Measurements from ENCODE around the gene C1orf105.
"Not testable (repeated sequence)": the region's sequence is repeated elsewhere in the genome, so short reads cannot be mapped to it uniquely, and the experiment has no call there.

C1orf105 gene

DNA sequence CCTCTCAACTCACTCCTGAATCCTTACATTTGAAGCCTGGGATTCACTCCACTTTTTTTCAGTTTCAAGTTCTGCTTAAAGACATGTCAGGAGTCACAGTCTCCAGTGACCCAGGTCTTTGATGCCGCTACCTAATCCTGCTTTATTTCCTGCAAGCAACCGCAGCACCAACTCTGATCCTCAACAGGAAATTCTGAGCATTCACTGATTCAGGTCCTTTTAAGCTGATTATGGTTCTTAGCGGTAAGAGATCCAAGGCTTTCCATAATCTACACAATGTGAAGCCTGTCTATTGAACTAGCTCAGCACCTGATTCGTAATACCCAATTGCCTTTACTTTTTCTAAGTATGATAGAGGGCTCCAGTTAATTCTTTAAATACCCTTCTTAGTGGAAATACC is 67.1 kb downstream of the C1orf105 start:
- DNase-seq (ENCODE audit: low read depth in 2 of 2) = no peak

DNA sequence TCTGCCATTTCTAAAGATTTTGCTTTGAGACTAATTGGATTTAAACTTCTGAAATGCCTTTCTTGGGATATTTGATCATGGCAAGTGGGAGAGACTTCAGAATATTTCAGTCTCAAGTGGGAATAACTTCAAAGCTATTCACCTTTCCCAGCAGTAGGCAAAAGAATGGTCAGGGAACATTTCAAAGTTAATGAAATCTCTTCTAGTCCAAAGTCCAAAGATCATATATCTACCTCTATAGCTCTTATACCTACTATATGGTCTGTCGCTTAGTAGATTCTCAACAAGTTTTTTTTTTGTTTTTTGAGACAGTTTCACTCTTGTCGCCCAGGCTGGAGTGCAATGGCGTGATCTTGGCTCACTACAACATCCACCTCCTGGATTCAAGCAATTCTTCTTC is 67.9 kb downstream of the C1orf105 start:
- DNase-seq (ENCODE audit: low read depth in 2 of 2) = no peak

DNA sequence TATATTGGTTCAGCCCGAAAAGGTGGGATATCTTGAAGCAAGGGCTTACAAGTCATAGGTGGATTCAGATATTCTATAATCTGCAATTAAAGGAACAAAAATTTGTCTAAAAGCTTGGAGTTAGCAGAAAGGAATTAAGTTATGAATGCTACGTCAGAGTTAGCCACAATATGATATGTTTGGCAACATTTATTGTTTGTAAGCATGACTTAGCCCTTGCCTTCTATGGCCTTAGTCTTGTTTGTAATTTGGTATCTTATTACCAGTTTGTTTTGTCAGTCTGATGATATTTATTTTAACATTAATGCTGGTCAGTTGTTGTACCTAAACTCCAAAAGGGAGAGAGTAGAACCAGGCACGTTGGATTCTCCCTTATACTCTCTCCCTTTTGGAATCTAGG is 69.4 kb downstream of the C1orf105 start:
- no peak for DNase-seq (ENCODE audit: low read depth in 2 of 2)

DNA sequence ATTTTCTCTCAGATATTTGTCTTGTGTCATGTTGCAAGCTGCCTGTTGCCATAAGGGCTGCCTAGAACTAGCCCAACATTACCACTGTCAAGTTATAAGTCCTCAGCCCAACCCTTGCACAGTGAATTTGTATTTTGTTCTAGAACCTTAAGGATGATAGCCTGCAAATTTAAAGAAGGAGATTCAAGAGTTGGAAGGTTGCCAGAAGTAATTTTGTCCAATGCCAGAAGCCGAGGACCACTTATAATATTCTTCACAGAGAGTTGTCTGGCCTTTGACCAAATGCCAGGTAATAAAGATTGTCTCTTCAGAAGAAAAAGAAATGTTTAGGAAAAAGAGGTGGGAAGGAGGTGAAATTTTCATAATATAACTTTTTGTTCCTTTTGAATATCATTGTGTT is 71.9 kb downstream of the C1orf105 start:
- DNase-seq (ENCODE audit: low read depth in 2 of 2) = no peak

DNA sequence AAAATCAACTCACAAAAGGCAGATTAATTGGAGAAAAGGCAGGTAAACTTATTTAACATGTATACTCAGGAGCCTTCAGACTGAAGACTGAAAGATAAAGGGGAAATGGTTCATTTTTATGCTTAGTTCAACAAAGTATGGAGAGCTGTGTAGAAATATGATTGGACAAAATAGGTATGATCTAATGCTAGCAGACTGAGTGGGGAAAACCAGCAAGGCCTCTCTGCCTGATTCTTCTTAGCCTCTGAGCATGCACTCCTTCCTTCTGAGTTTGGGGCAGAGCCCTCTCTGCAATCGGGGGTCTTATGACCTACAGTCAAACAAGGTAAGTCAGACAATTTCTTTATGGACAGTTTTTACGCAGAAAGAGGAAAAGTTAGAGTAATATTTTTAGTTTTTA is 73.7 kb downstream of the C1orf105 start:
- DNase-seq (ENCODE audit: low read depth in 2 of 2) = no peak

DNA sequence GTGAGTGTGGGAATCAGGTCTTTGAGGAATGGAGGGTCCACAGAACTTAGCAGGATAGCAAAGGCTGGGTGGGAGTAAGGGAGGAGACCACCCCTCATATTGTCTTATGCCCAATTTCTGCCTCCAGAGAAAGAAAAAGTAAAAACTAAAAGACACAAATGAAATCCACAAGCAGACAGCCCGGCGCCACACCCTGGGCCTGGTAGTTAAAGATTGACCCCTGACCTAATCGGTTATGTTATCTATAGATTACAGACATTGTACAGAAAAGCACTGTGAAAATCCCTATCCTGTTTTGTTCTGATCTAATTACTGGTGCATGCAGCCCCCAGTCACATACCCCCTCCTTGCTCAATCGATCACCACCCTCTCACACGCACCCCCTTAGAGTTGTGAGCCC is 75.6 kb downstream of the C1orf105 start:
- DNase-seq (ENCODE audit: low read depth in 2 of 2) = not testable (repeated sequence)

DNA sequence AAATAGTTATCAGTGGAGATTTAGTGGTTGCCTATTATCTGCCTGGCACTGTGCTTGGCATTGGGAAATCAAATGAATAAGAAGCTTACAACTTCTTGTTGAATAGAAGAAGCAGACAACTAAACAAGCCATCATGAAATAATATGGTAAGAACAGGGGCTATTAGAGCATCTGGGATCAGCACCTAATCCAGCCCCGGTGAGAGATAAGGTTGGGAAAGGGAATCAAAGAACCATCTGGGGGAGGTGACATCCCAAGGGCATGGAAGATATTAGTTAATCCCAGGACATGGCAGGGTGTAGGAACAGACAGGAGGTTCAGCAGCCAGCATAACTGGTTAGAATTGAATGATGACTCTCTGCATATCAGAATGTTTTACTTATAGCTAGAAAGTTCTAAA is 76.2 kb downstream of the C1orf105 start:
- DNase-seq (ENCODE audit: low read depth in 2 of 2) = no peak

DNA sequence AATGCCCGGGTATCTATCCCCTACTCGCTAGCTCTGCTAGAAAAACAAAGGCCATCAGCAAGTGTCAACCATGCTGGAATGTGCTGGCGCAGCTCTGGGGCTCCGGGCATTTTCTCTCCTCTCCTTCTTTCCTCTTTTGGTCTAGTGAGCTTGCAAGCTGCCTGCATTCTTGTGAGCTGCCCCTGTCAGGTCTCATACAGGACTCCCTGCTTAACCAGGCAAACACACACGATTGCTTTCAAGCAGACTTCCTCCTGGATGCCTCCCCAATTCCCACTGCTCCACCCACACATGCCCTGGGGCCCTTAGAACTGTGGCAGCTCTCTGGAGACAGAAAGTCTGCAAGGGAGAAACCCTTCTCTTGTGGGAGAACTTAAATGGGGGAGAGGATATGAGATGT is 76.7 kb downstream of the C1orf105 start:
- no peak for DNase-seq (ENCODE audit: low read depth in 2 of 2)

DNA sequence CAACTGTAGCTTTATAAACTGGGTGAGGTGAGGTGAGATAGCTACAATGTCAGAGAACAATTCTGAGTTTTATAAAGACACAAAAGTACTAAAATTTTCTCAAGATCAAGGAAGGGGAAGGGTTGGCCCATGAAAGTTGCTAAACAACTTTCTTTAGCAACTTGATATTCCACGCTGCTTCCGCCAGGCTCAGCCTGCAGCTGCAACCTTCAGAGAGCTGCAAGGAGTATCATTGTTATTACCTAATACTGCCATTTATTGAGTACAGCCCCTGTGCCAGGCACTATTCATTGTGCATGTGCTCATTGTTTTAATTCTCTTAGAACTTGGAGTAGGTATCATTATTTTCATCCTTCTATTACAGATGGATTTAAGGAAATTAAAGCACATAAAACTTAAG is 78.4 kb downstream of the C1orf105 start:
- DNase-seq (ENCODE audit: low read depth in 2 of 2) = no peak

DNA sequence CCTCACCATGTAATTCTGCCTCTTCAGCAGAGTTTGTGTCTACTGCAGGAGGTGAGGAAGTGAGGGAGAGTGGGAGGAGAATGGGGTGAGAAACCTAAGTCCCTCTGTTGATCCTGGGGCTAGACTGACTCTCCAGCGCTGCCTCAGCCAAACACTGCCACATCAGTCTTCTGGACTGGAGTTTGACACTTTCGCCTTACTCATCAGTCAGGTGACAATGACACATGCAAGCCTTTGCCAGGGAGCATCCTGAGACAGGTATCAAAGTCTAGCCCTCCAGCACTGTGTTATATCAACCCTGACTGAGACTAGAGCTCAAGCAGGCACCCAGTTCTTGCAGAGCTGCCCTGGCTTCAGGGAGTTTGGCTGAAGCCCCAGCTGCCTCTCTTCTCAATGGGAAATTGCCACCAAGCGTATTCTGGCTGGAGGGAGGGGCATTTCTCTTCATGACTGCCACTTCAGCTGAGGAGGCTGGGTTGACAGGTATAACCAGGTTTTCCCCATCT is 79.2 kb downstream of the C1orf105 start:
- DNase-seq (ENCODE audit: low read depth in 2 of 2) = peak in 1 of 2 donors; percentile 0

DNA sequence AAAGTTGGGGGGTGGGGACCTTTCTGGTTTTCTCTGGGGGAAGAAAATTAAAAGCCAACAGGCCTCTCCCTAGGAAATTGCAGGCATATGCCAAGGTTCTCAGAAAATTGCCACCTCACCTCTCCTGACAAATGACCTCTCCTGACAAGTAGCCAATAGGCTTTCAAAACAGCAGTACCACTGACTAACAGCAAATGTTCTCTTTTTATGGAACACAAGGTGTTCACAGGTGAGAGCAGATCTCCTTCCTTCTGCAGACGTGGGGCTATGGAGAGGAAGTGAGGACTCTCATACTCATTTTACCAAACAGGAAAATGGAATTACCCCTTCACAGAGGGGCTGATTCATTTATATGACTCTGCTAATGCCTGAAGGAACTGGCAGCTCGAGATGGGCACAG is 79.7 kb downstream of the C1orf105 start:
- DNase-seq (ENCODE audit: low read depth in 2 of 2) = no peak

DNA sequence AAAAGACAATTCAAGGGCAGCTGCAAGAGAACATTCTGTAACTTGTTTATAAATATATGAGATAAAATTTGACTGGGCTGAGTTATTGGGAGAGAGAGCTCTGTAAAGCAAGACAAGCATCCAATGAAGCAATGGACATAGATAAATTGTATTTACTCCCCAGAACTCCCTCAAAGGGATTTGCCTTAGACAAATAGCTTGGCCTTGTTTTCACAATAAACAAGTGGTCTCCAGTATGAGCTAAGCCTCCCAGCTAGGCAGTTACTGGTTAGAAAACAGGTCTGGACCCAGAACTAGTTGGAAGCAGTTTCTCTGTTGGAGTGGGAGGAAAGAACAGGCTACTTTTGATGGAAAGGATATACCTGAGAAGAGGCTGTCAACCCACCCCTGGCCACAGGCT is 87.3 kb downstream of the C1orf105 start:
- DNase-seq (ENCODE audit: low read depth in 2 of 2) = no peak

DNA sequence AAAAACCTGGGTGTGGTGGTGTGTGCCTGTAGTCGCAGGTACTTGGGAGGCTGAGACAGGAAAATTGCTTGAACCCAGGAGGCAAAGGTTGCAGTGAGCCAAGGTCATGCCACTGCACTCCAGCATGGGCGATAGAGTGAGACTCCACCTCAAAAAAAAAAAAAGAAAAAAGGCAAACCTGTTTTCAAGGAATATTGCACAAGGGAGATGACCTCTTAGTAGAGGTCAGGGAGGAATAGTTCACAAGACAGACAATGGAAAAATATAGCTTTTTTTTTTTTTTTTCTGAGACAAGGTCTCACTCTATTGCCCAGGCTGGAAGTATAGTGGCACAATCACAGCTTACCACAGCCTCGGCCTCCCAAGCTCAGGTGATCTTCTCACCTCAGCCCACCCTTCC is 90.0 kb downstream of the C1orf105 start:
- DNase-seq (ENCODE audit: low read depth in 2 of 2) = no peak

DNA sequence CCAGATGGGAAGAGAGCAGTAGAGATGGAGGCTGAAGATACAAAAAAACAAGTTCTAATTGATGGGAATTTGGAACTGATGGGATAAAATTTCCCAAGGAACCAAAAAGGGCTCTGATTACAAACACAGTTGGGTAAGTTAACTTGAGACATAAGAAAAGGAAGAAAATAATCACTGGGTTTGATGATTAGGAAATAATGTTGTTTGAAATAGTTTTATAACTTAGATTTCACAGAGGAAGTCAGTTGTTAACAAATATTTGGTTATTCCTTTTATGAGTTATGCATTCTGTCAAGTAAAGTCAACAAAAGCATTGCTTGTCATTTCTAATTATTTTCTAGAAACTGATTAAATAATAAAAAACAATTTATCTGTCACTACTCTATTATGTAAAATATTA is 92.1 kb downstream of the C1orf105 start:
- no peak for DNase-seq (ENCODE audit: low read depth in 2 of 2)

DNA sequence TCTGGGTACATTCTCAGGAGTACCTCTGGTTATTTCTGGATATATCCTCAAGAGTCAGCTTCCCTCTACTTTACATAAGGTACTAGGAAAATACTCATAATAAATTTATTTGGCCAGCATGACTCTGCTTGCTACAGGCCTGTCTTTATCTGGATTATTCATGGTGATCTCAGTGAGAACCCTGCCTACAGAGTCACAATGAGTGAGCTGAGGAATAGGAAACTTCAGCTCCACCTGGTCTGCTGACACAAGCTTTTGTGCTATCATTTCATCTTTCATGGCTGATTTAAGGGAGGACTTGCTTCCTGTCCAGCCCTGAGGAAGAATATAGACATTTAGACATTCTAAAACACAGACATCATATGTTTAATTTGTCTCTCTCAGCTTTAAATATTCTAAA is 93.0 kb downstream of the C1orf105 start:
- no peak for DNase-seq (ENCODE audit: low read depth in 2 of 2)

DNA sequence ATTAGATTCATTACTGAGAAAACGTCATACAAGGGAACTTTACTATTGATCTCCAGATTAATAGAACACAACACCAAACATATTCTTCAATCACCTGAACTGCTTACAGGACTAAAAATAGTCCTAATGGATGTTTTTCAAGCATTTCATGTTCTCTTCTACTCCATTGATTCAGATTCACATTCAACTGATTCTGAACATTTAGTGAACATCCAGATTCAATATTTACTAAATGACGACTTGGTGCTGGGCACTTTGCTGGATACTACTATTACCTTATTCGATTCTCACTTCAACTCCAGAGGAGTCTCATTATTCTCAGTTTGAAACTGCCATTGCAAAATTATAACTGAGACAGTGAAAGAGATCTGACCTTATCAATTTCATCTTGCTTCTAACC is 93.6 kb downstream of the C1orf105 start:
- no peak for DNase-seq (ENCODE audit: low read depth in 2 of 2)

DNA sequence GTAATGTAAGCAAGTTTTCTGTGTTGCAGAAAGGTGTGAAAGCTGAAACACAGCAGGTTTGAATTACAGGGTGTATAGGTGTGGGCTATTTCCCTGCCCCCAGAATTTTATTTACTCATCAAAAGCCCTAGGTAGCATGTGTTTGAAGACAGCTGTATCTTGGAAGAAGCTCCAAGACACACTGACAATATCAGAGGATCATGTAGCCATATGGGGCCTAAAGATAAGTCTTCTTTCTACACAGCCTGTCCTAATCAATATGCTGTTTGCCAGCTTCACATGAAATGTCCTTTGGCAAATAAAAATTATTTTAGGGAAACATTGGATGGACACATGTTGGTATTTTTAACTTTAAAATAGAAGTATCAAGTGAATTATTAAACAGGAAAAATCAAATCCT is 95.0 kb downstream of the C1orf105 start:
- DNase-seq (ENCODE audit: low read depth in 2 of 2) = no peak

DNA sequence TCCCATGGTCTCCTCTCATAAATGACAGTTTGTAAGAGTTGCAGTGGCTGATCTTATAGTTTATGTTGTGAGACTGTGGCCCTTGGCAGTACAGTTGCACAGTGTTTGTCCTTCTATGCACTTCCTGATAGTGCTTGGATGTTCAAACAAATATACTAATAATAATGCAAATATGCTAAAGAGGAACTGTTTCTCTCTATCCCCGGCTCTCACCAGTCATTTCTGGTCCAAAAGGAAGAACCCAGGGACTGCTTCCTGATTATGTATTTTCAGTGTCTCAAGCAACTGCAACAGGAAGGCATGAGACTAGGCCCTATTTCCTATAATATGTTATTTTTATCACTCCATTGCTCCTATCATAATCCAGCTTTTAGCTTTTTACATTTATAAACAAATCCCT is 95.4 kb downstream of the C1orf105 start:
- DNase-seq (ENCODE audit: low read depth in 2 of 2) = no peak

DNA sequence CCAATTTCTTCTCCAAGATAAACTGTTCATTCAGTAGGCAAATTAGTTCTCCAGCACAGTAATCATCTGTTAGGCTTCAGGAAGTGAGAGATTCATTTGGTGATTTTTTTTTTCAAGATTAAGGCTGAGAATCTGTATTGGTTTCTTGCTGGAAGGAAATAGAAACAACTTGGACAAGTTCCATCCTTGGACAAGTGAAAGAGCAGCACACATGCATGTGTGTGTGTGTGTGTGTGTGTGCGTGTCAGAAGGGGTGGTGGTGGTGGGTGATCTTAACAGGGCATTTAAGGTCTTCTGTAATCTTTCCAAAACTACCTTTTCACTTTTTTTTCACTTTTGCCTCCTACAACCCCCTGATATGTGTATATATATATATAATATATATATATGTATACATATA is 96.6 kb downstream of the C1orf105 start:
- no peak for DNase-seq (ENCODE audit: low read depth in 2 of 2)

DNA sequence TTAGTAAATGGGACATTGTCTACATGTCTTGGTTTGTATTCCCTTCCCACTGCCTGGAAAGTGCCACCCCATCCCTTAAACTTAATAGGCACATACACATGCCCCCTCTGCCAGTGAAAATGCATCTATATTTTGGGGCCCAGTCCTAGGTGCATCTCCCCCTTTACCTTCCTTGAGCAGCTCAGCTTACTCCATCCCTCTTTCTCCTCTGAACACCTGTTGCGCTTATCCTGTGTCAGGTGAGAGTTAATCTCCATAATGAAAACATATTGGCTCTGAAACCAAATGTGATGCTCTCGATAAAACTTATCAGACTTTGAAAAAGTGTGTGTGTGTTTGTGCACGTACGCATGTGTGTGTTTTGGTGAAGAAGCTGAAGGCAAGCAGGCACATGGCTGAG is 97.1 kb downstream of the C1orf105 start:
- no peak for DNase-seq (ENCODE audit: low read depth in 2 of 2)
